Fibroblast of skin of left biceps (primary cell): ENCODE data around the gene ERCC3.
"Not testable (repeated sequence)": the region's sequence is repeated elsewhere in the genome, so short reads cannot be mapped to it uniquely, and the experiment has no call there.

Source experiments
- DNase-seq, 2 experiments: peaks; one replicate each; pipeline ENCODE4 v3.0.0-alpha.2; 2013; ENCODE audit warnings: low read depth in 2 of 2

Gene ERCC3

DNA sequence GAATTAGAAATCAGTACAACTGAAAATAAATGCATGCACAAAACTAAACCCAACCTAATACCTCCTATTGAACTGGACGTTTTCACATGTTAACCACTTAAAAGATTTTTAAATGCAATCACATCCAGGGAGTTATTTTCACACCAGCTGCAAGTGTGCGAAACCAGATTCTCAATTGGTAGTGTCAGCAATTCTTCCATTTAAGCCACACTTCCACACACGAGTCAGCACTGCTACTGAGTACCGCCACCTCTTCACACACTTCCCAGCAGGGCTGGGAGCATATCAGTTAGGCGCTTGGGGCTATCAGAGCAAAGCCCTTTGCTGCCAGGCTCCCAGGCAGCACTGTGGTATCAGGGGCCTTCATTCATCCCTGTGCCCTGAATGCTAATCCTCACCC, 14.2 kb downstream of the ERCC3 start:
- DNase-seq = no peak

DNA sequence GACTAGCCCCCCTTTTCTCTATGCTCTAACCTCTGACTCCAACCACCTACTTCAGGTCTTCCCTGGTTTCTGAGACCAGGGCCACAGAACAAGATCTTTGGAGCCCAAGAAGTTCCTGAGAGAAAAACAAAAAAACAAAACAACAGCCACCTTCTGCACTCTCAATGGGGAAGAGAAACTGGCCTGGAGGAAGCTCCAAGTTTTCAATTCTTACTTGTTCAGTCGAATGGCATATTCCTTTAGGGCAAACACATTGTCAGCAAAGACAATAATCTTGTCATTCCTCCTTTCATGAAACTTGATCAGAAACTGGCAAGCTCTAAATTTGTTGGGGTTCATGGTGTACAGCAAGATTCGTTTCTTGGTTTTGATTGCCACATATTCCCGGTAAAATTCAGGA, 15.0 kb downstream of the ERCC3 start:
- DNase-seq = no peak

DNA sequence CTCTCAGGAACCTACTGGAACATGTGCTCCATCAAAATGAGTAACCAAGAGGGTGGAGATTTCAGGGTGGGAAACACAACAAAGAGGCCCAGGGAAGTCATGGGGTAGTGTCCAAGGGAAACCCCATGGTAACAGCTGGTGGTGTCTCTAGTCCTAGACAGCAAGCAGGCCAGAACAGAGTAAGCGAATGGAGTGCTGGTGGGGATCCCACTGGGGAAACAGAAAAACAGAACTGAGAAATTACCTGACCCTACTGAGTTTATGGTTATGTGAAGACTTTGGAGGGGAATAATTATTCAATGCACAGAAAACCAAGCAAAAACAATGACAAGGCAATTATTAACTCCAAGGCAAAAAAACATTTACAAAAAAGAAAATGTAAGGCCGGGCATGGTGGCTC, 16.9 kb downstream of the ERCC3 start:
- no peak for DNase-seq

DNA sequence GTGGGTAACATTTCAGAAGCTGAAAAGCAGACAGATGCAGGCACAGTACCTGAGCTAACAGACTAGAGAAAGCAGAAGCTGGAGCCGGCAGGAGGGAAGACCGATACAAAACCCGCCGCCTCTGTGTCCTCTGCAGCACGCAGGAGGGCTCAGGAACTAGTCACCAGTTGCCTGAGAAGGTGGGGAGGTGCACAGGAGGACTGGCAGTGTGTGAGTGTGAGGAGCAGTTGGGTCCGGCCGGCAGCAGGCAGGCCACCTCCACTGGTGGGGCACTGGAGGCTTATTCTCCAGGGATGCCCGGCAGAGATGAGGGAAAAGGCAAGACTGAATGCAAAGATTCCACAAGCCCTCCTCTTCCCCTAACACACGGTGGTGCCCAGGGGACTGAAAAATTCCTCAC, 18.2 kb downstream of the ERCC3 start:
- no peak for DNase-seq

DNA sequence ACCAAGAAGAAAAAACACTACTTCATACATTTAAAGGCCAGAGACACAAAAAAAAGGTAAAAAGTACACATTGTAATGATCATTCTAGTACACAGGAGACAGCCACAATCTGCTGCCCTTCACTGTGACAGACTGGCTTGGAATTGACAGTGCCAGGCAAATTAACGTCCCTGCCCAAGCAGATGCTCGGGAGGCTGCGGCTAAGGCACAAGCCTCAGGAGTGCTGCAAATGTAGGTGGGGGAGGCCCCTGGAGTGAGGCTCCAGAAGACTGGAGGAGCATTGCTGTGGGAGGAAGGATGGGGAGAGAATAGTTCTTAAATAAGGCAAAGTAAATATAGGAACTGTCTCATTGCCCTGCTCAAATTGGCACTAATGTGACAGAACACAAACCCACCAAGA, 18.6 kb downstream of the ERCC3 start:
- DNase-seq = no peak

DNA sequence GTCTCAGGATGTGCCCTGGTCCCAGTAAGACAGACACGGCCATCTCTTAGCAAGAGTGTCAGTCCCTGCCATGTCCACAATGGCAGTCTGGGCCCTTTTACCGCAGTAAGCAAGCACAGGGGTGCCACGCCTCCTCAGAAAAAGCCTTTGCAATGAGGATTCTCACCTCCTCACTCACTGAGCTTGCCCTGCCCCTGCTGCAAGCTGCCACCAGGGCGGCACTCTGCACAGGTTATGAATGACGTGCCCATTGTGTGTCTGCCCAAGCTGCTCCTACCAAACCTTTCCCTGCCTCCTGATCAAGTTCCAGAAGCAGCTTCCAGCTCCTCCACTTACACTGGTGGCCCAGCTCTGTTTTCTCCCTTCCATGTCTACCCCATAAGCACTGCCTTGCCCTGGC, 23.3 kb downstream of the ERCC3 start:
- DNase-seq = no peak

DNA sequence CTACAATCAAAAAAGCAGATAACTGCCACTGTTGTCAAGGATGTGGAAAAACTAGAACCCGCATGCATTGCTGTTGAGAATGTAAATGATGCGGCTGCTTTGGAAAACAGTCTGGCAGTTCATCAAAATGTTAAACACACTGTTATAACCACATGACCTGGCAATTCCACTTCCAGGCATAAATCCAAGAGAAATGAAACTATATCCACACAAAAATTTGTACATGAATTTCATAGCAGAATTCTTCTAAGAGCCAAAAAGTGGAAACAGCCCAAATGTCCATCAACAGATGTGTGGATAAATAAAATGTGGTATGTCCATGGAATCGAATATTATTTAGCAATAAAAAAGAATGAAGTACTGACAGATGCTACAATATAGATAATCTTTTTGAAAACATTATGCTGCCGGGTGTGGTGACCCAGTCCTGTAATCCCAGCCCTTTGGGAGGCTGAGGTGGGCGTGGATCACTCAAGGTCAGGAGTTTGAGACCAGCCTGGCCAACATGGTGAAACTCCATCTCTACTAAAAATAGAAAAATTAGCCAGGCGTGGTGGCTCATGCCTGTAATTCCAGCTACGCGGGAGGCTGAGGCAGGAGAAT, 32.0 kb downstream of the ERCC3 start:
- peak; percentile 43 to 47 for DNase-seq

DNA sequence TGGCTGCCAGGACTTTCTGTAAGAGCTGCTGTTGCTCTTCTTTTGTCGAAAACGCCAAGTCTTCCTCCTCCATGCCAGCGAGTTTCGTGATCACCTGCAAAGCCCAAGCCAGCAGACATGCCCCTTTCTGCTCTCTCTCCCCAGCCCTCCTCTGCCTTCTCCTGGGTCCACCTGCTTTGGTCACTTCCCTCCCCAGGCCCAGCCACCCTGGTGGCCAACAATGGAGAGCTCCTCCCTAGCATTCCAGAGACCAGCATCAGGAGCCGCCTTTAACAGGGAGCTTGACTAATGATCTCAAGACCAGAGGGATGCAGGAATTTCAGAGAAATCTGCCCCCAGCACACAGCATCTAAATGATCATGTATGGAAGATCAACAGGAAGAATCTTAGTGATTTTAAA, 34.6 kb downstream of the ERCC3 start:
- no peak for DNase-seq

DNA sequence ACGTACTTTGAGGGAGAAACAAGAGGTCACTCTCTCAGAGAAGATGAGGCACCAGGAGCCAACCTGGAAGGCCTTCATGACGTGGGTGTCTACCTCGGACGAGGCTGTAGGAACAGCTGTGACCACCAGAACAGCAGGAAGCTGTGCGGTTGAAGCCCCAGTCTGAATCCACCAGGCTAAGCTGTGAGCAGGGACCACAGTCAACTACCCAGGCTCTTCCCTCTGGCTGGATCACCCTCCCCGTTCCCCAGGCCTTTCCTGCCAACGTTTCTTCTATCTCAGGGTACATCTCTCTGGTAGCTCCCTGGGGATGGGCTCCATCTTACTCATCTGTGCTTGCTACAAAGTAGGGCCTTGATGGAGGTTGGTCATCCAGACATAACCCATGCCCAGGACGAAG, 37.1 kb downstream of the ERCC3 start:
- DNase-seq = no peak

DNA sequence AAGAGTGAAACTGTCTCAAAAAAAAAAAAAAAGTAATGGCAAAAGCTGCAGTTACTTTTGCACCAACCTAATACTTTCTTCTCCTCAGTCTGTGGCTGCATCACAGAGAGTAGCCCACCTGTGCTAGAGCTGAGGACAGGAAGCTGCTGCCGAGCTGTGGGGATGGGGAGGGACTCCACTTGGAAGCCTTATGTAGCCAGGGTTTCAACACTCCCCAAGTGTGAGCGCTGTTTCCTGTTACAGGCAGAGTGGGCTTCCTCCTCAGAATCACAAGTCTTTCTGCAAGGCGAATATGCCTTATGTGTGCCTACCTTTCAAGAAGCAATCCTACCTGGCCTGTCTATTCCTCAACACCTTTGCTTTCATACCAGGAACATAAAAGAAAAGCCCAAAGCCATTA, 37.6 kb downstream of the ERCC3 start:
- DNase-seq = no peak

DNA sequence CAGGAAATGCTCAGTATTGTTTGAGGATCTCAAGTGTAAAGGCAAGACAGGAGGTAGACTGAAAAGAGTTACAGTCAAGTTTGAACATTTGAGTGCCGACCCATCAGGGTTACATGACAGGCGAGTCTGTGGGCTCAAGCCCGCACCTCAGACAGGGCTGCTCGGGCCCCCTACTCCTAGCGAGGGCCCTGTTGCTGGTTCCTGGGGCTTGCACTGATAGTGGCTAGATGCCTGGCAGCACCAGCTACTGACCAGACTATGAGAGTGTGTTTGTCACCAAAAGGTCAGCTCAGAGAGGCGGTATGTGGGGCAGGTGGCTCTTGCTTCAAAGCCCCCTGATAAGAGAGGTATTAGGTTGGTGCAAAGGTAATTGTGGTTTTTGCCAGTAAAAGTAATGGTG, 38.2 kb downstream of the ERCC3 start:
- DNase-seq = no peak

DNA sequence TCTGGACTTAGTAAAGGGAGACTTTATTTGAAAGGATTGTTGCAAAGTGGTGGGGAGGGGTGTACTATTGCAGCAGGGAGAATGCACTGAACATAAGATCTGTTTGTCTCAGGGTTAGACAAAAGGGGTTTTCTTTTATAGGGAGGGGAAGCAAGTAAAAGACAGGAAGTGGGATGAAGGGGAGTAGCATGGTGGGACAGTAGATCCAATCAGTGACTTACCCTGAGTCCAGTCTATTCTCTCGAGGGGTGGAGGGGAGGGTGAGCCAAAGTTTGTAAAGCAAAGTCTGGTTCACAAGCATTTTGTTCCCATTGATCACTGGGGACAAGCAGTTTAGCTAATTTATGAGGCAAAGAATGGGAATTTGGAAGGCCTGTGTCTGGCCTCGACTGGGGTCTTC, 38.8 kb downstream of the ERCC3 start:
- no peak for DNase-seq

DNA sequence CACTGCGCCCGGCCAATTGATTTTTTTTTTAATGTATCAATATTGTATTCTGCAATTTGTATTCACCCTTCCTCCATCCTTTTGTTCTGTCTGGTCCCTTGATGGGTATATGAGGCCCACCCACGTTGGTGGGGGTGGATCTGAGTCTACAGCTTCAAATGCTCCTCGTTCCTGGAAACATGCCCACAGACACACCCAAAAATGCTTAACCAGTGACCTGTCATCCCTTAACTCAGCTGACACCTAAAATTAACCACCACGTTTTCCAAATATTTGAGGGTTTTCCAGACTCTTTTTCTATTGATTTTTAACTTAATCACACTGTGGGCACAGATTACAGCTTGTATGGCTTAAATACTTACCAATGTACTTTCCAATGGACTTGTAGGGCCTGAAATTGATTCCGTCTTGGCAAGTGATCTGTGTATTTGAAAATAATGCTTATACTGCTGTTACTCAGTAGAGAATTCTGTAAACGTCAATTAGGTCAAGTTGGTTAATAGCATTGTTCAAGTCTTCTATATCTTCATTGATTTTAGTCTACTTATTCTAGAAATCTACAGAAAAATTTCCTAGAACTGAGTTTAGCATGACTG, 39.5 kb downstream of the ERCC3 start:
- peak; percentile 5 to 9 for DNase-seq

DNA sequence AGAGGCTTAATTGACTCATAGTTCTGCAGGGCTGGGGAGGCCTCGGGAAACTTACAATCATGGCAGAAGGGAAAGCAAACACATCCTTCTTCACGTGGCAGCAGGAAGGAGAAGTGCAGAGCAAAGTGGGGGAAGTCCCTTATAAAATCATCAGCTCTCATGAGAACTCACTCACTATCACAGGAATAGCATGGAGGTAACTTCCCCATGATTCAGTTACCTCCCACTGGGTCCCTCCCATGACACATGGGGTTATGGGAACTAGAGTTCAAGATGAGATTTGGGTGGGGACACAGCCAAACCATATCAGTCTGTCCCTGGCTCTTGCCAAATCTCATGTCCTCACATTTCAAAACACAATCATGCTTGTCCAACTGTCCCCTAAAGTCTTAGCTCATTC, 52.8 kb downstream of the ERCC3 start:
- not testable (repeated sequence) for DNase-seq

DNA sequence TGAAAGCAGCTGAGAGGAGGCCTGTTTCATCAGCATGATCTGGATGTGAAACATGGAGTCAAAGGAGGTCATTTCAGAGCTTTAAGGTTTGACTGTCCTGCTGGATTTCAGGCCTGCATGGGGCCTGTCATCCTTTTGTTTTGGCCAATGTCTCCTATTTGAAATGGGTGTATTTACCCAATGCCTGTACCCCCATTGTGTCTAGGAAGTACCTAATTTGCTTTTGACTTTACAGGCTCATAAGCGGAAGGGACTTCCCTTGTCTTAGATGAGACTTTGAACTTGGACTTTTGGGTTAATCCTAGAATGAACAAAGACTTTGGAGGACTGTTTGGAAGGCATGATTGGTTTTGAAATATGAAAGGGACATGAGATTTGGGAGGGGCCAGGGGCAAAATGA, 54.5 kb downstream of the ERCC3 start:
- DNase-seq = no peak

DNA sequence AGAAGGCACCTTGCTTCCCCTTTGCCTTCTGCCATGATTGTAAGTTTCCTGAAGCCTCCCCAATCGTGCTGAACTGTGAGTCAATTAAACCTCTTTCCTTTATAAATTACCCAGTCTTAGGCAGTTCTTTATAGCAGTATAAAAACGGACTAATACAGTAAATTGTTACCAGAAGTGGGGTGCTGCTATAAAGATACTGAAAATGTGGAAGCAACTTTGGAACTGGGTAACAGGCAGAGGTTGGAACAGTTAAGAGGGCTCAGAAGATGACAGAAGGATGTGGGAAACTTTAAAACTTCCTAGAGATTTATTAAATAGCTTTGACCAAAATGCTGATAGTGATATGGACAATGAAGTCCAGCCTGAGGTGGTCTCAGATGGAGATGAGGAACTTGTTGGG, 56.2 kb downstream of the ERCC3 start:
- DNase-seq = not testable (repeated sequence)

DNA sequence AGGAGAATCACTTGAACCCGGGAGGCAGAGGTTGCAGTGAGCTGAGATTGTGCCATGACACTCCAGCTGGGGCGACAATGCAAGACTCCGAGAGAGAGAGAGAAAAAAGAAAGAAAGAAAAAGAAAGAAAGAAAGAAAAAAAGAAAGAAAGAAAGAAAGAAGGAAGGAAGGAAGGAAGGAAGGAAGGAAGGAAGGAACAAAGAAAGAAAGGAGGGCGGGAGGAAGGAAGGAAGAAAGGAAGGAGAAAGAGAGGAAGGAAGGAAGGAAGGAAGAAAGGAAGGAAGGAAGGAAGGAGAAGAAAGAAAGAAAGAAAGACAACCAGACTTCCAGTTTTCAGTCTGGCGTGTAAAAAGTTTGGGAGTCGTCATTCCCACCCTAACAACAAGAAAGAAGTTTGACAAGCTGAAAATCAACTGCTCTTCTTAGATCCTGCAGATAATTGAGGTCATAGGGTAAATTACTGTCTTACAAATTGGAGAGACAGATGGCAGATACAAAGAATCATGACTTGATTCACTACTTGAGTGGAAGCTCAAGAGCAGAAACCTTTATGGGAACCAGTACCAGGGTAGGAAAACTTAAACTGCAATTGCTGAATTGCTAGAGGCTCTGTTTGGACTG, 58.8 kb downstream of the ERCC3 start:
- no peak for DNase-seq

DNA sequence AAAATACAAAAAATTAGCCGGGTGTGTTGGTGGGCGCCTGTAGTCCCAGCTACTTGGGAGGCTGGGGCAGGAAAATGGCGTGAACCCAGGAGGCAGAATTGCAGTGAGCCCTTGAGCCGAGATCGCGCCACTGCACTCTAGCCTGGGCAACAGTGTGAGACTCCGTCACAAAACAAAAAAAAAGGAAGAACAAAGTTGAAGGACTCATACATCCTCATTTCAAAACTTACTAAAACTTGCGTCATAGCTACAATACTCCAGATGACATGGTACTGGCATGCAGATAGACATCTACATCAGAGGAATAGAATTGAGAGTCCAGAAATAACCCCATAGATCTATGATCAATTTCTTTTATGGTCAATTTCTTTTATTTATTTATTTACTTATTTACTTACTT, 60.2 kb downstream of the ERCC3 start:
- DNase-seq = no peak

DNA sequence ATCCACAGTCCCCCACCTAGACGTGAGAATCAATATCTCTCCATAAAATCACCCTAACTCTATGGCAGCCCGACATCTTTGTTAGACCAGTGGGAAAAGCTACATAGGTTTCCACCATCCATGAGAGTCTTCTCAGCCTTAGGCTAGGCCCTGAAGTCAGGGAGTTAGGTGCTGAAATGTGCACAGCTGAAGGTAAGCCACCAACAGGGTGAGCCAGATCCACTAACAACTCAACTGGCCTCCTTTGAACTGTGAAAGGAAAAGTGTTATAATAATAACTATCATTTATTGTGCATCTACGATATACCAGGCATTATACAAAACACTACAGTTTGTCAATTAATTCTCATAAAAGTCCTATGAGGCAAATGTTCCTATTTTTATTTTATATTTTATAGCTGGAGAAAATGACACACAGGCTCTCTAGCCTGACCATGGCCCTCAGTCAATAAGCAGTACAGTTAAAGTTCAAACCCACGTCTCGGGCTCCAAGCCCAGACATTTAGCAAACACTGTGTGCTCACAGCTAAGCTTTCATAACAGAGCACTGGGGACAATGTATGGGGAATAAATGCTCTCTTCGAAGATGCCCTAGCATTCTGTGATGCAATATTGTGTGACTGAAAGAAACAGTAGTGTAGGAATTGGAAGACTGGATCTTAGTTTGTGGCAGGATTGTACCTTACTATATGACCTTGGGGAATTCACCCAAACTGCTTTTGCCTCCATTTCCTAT, 62.6 kb downstream of the ERCC3 start:
- DNase-seq = no peak

DNA sequence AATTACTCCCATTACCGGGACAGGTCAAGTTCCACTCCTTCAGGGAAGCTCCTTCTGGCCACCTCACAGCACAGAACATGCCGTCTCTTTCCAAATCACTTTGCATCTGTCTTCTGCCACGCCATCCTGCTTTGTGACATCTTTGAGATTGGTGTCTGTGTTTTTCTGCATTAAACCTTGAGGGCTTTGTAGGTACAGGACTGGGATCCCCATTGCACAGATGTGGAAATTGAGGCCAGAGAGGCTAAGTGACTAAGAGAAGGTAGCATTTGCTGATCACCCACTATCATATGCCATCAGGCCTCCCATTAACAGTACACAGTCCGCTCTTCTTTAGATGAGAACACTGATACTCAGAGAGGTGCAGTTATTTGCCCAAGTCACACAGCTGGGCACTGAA, 64.4 kb downstream of the ERCC3 start:
- DNase-seq = no peak

DNA sequence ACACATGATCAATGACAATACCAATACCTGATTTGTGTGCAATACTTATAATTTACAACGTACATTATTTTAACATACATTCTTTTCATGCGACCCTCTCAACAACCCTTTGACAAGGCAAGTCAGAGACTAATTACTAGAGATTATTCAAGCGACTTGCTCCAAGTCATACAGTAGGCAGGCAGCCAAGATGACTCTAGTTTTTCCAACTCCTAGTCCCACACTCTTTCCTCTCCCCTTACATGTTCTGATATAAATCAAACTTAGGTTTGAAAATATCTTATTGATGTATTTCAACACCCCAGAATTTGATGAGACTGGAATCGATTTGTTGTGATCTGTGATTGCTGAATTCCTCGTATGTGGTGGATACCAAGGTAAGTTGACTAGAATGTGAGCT, 65.8 kb downstream of the ERCC3 start:
- DNase-seq = no peak

DNA sequence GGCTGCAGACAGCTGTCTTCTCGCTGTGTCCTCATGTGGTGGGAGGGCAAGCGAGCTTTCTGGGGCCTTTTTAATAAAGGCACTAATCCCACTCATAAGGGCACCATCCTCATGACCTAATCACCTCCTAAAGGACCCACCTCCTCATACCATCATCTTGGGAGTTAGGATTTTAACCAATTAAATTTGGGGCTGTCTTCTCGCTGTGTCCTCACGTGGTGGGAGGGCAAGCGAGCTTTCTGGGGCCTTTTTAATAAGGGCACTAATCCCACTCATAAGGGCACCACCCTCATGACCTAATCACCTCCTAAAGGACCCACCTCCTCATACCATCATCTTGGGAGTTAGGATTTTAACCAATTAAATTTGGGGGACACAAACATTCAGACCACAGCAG, 66.7 kb downstream of the ERCC3 start:
- not testable (repeated sequence) for DNase-seq
